ENCODE data around the gene ADSS2.

DNA sequence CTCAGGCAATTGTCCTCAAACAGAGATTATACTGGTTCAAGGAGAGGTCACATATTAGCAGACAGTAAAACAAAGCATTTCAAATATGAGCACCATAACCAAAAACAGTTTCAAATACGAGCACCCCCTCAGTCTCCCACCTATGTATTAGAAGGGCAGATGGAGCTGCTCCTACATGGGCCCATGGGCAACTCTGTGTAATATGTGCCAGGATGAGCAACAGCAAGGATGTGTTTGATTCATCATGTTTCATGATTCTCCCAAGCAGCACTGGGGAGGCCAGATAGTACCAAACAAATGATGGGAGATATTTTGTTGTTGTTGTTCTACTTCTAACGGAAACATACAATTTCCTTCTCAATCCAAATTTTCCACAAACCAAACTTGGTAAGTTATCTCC is 8.9 kb downstream of the ADSS2 start:
- TF ChIP-seq, protein P1, sequence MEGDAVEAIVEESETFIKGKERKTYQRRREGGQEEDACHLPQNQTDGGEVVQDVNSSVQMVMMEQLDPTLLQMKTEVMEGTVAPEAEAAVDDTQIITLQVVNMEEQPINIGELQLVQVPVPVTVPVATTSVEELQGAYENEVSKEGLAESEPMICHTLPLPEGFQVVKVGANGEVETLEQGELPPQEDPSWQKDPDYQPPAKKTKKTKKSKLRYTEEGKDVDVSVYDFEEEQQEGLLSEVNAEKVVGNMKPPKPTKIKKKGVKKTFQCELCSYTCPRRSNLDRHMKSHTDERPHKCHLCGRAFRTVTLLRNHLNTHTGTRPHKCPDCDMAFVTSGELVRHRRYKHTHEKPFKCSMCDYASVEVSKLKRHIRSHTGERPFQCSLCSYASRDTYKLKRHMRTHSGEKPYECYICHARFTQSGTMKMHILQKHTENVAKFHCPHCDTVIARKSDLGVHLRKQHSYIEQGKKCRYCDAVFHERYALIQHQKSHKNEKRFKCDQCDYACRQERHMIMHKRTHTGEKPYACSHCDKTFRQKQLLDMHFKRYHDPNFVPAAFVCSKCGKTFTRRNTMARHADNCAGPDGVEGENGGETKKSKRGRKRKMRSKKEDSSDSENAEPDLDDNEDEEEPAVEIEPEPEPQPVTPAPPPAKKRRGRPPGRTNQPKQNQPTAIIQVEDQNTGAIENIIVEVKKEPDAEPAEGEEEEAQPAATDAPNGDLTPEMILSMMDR (IDR thresholded peaks at IDR 0.05; ENCODE audit: borderline replicate concordance, extremely low read depth, low read length, poor library complexity, severe bottlenecking): no peak
- TF ChIP-seq EZH2 (IDR thresholded peaks at IDR 0.05; ENCODE audit: borderline replicate concordance, low read depth, low read length, severe bottlenecking): no peak
